ENCODE data around the gene SIGLEC6. TPM values are rescaled to one million over a fixed set of nuclear protein-coding genes. Genes with fewer than 3 reads are reported as not detected.

The SIGLEC6 gene
- total RNA-seq, 1 experiment from 2014 or later = 10.0 TPM

- H3K9me3 ChIP-seq = peaks cover 6% of the 10 kb centered on the region; the same call in 1 of the 2 replicates
- no peaks in the 10 kb centered on the region for H3K36me3 Mint-ChIP-seq (ENCODE audit: insufficient read depth, unreplicated experiment)
- CTCF ChIA-PET = no interaction called here
- intact Hi-C loops (cut with micrococcal nuclease; ENCODE audit: unreplicated experiment) = no loop called here
- DNase-seq = no peak
- peaks cover 11% of the 10 kb centered on the region for H3K4me1 ChIP-seq
- no peaks in the 10 kb centered on the region for H3K27me3 Mint-ChIP-seq (ENCODE audit: insufficient read depth, unreplicated experiment)
- no peak overlapping the region for H3K4me3 ChIP-seq (ENCODE audit: low read depth, low read length)
- H3K36me3 ChIP-seq (ENCODE audit: control insufficient read depth, insufficient read depth, low read length) = no peaks in the 10 kb centered on the region
- POLR2A ChIA-PET = no interaction called here
- BruUV-seq (replicated peaks) = no TSS peak
- peaks cover 14% of the 10 kb centered on the region for H3K4me1 Mint-ChIP-seq (ENCODE audit: low read depth, unreplicated experiment)
- H3K9me3 Mint-ChIP-seq (ENCODE audit: unreplicated experiment) = no peaks in the 10 kb centered on the region
- H3K27me3 ChIP-seq (replicated peaks; ENCODE audit: control insufficient read depth, insufficient read depth, low read length) = no peaks in the 10 kb centered on the region
- no peak for TF ChIP-seq CTCF (IDR thresholded peaks at IDR 0.05; ENCODE audit: insufficient read depth in 1 of 2, low read depth in 1 of 2, low read length in 1 of 2, severe bottlenecking in 1 of 2, unreplicated experiment in 1 of 2)
- H3K4me3 Mint-ChIP-seq (ENCODE audit: unreplicated experiment) = no peak overlapping the region
- H3K27ac Mint-ChIP-seq (ENCODE audit: unreplicated experiment) = no peak overlapping the region
Observed at GRCh38 chr19:51552608-51552995, 21.1 kb upstream of the SIGLEC6 start.

DNA sequence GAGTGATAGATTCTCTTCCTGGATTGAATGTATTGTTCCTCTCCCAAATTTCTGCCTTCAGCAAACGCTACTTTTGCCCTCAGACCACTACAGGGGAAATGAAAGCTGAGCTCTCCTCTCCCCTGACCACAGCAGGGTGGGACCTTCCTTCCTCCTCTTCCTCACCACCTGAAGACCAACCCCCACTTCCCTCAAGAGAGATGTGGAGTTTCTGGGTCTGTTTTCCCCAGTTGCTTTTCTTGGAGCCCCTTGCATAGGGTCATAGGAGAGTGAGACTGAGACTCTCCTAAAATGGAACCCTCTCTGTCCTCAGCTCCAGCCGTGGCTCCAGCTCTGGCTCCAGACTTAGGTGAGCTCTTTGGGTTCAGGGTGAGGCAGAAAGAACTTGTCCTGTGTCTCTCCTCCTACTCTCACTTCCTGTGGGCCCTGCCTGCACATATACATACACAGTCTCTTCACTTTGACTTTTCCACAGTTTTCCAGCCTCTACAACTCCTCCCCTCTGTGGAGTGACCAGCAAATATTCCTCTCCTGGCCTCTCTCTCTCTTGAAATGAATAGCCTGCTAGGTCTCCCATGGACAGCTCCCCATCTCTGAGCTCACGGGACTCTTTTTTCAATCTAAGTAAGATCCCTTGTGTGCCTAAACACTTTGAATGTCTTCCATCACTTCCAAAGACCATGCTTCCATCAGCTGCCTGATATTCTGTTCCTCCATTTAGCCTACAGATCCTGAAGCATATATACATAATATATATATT lies 20.4 kb upstream of the SIGLEC6 start:
- no peak overlapping the region for H3K4me3 Mint-ChIP-seq (ENCODE audit: unreplicated experiment)
- no peaks in the 10 kb centered on the region for H3K27me3 Mint-ChIP-seq (ENCODE audit: insufficient read depth, unreplicated experiment)
- ChIA-PET POLR2A (no interaction called here), CTCF (interaction anchor here (0.6 kb wide), 1 partner anchor 88 kb away, joined by 3 read pairs; no protein-coding TSS in a partner anchor)
- no peaks in the 10 kb centered on the region for H3K36me3 Mint-ChIP-seq (ENCODE audit: insufficient read depth, unreplicated experiment)
- Histone ChIP-seq H3K4me3 (ENCODE audit: low read depth, low read length) (no peak overlapping the region), H3K4me1 (peaks cover 19% of the 10 kb centered on the region), H3K36me3 (ENCODE audit: control insufficient read depth, insufficient read depth, low read length) (no peaks in the 10 kb centered on the region), H3K9me3 (peaks cover 6% of the 10 kb centered on the region; the same call in 1 of the 2 replicates), H3K27me3 (replicated peaks; ENCODE audit: control insufficient read depth, insufficient read depth, low read length) (no peaks in the 10 kb centered on the region)
- TF ChIP-seq CTCF (IDR thresholded peaks at IDR 0.05; ENCODE audit: insufficient read depth in 1 of 2, low read depth in 1 of 2, low read length in 1 of 2, severe bottlenecking in 1 of 2, unreplicated experiment in 1 of 2) = no peak
- intact Hi-C loops (cut with micrococcal nuclease; ENCODE audit: unreplicated experiment) = no loop called here
- no TSS peak for BruUV-seq (replicated peaks)
- DNase-seq = no peak
- no peak overlapping the region for H3K27ac Mint-ChIP-seq (ENCODE audit: unreplicated experiment)
- H3K9me3 Mint-ChIP-seq (ENCODE audit: unreplicated experiment) = no peaks in the 10 kb centered on the region
- peaks cover 21% of the 10 kb centered on the region for H3K4me1 Mint-ChIP-seq (ENCODE audit: low read depth, unreplicated experiment)

- no peaks in the 10 kb centered on the region for H3K27me3 Mint-ChIP-seq (ENCODE audit: insufficient read depth, unreplicated experiment)
- CTCF ChIA-PET = interaction anchor here (0.6 kb wide), 1 partner anchor 89 kb away, joined by 3 read pairs; no protein-coding TSS in a partner anchor
Observed at GRCh38 chr19:51550848-51551672, 19.6 kb upstream of the SIGLEC6 start.

More at GRCh38 chr19:51550848-51551672, 19.6 kb upstream of the SIGLEC6 start:
- Mint-ChIP-seq H3K27ac (ENCODE audit: unreplicated experiment) (no peak overlapping the region), H3K4me1 (ENCODE audit: low read depth, unreplicated experiment) (peaks cover 29% of the 10 kb centered on the region), H3K4me3 (ENCODE audit: unreplicated experiment) (no peak overlapping the region), H3K9me3 (ENCODE audit: unreplicated experiment) (no peaks in the 10 kb centered on the region), H3K36me3 (ENCODE audit: insufficient read depth, unreplicated experiment) (no peaks in the 10 kb centered on the region)
- Histone ChIP-seq H3K9me3 (peaks cover 6% of the 10 kb centered on the region; the same call in 1 of the 2 replicates), H3K36me3 (ENCODE audit: control insufficient read depth, insufficient read depth, low read length) (no peaks in the 10 kb centered on the region), H3K4me3 (ENCODE audit: low read depth, low read length) (no peak overlapping the region), H3K27me3 (replicated peaks; ENCODE audit: control insufficient read depth, insufficient read depth, low read length) (no peaks in the 10 kb centered on the region), H3K4me1 (peaks cover 25% of the 10 kb centered on the region)
- intact Hi-C loops (cut with micrococcal nuclease; ENCODE audit: unreplicated experiment) = no loop called here
- no TSS peak for BruUV-seq (replicated peaks)
- no peak for TF ChIP-seq CTCF (IDR thresholded peaks at IDR 0.05; ENCODE audit: insufficient read depth in 1 of 2, low read depth in 1 of 2, low read length in 1 of 2, severe bottlenecking in 1 of 2, unreplicated experiment in 1 of 2)
- DNase-seq = peak in 1 of 2 experiments; percentile 77
- POLR2A ChIA-PET = no interaction called here
